Mesenteric fat pad (tissue), 1 donor: ENCODE measurements around the gene MORN4. TPM values are rescaled to one million over a fixed set of nuclear protein-coding genes. Genes with fewer than 3 reads are reported as not detected.
"Not testable (repeated sequence)": the region's sequence is repeated elsewhere in the genome, so short reads cannot be mapped to it uniquely, and the experiment has no call there.

ENCODE experiments used
- DNase-seq: peaks from one replicate; pipeline ENCODE4 v3.0.0-alpha.2; 2020; ENCODE audit warnings: low spot score
- total RNA-seq: library from RNA; stranded (reverse); fragmentation: NEBNext Ultra II Directional; extraction: Animal tissue kit (Norgen Biotek cat#: 25700); gene quantifications from one replicate; pipeline ENCODE4 v1.2.1, GENCODE V29; 2021
- donor health status: DM: yes; HTN: yes; CAD: no.

Gene MORN4
- total RNA-seq, 1 donor from 2014 or later, result 1.5 TPM

DNA sequence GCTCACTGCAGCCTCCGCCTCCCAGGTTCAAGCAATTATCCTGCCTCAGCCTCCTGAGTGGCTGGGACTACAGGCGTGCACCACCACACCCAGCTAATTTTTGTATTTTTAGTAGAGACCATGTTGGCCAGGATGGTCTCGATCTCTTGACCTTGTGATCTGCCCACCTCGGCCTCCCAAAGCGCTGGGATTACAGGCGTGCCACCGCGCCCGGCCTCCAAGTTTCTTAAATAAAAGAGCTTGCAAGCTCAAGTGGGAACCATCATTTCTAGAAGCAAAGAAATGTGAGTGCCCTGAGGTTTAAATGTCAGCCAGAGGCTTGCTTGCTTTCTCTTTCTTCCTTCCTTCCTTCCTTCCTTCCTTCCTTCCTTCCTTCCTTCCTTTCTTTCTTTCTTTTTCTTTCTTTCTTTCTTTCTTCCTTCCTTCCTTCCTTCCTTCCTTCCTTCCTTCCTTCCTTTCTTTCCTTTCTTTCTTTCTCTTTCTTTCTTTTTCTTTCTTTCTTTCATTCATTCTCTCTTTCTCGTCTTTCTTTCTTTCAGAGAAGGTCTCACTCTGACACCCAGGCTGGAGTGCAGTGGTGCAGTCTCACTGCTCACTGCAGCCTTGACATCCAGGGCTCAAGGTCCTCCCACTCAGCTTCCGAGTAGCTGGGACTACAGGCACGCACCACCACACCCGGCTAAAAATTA lies 9.3 kb upstream of the MORN4 start:
- not testable (repeated sequence) for DNase-seq

GRCh38 chr10:97640868-97641811 lies 7.8 kb upstream of the MORN4 start:
- DNase-seq, result no peak

DNA sequence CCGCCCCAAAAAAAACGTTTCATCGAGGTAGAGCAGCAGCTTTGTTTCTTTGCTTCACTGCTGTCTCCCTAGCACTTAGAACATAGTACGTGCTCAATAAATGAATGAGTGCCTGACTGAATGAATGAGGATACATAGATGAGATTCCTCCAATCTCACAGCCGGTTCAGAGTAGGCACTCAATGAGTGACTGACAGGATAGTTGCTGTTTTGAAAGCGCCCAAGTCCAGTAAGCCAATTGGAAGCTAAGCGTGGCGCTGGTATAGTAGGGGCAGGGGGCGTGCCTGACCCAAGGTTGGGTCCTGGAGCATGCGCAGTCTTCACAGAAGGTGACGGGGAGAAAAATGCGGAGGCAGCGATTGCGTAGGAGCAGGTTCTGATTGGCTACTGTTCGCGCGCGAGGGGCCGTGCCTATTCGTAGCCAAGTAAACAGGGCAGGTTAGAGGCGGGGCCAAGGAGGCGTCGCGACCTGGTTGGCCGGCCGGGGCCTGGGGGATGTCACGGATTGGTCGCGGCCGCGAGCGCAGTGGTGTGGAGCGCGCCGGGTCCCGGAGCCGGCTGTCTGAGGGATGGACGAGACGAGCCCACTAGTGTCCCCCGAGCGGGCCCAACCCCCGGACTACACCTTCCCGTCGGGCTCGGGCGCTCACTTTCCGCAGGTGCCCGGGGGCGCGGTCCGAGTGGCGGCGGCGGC lies 7.0 kb upstream of the MORN4 start, which contains the start of gene PI4K2A:
Gene PI4K2A (plus strand): TSS at position 498 of the 694 bp plus-strand sequence. CDS start 72 bp downstream, at position 570.
- peak; percentile 99 for DNase-seq

GRCh38 chr10:97639090-97639489 lies 5.8 kb upstream of the MORN4 start:
- DNase-seq, result not testable (repeated sequence)

DNA sequence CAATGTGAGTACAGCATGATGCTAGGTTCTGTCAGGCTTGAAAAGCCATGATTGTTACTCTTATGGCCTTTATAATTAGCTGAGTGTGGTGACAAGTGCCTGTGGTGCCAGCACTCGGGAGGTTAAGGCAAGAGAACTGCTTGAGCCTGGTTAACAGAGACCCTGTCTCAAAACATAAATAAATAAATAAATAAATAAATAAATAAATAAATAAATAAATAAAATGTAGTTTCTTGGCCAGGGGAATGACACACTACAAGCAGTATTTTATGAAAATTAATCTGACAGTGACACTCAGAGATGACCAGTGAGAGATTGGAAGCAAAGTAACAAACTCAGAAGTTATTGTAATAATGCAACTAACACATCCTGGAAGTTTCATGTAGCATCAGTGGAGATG lies 2.3 kb upstream of the MORN4 start:
- no peak for DNase-seq

DNA sequence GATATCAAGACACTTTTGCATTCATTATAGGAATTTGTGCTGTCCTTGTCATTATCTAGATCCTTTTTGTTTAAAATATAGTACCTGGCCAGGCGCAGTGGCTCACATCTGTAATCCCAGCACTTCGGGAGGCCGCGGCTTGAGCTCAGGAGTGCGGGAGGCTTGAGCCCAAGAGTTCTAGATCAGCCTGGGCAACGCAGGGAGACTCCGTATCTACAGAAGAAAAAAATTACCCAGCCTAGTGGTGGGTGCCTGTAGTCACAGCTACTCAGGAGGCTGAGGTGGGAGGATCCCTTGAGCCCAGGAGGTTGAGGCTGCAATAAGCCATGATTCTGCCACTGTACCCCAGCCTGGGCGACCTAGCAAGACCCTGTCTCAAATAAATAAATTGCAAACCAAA lies 621 bp upstream of the MORN4 start:
- no peak for DNase-seq

DNA sequence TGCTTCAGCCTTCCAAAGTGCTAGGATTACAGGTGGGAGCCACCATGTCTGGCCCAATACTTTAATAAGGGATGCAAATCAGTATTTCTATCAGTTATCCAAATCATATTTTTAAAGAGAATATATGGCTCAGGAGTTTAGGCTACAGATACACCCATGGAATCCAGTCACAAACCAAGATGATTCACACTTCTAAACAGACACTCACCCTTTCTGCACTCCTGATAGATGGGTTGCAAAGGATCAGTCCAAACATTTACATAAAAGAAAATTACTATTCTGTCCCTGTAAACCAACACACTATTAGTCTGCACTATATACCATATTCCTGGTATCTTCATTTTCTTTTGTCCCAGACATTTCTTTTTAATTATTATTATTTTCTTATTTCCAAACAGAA lies 2.2 kb downstream of the MORN4 start:
- DNase-seq, result no peak

GRCh38 chr10:97629289-97629688 lies 4.0 kb downstream of the MORN4 start:
- DNase-seq, result no peak

DNA sequence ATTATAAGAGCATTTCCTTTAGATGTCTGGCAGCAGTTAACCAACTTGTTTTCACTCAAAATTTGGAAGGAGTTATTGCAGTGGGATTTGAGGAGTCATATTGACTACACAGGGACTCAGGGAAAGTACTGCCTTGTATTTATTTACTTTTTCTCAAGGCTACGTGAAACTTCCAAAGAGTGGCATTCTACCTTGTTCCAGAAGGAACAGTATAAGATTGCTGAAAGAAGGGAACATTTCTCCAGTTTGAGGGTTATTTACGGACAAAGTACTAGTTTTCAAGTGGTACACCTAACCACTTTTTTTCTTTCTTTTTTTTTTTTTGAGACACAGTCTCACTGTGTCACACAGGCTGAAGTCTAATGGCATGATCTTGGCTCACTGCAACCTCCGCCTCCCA lies 5.1 kb downstream of the MORN4 start:
- DNase-seq, result no peak

GRCh38 chr10:97627731-97628130 lies 5.6 kb downstream of the MORN4 start:
- no peak for DNase-seq

- no peak for DNase-seq
These were observed 10.0 kb downstream of the MORN4 start for GRCh38 chr10:97623277-97623676.

DNA sequence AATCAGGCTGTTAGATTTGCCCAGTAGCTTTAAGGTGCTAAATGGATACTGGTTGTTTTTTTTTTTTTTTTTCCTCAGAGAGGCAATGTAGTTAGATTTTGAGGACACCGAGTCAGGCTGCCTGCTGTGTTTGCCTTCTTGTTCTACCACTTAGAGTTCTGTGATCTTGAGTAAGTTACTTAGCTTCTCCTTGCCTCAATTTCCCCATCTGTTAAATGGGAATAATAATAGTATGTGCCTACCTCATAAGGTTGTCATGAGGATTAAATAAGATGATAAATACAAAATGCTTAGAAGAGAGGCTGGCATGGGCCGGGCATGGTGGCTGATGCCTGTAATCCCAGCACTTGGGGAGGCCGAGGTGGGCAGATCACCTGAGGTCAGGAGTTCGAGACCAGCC lies 14.6 kb downstream of the MORN4 start:
- DNase-seq, result no peak

DNA sequence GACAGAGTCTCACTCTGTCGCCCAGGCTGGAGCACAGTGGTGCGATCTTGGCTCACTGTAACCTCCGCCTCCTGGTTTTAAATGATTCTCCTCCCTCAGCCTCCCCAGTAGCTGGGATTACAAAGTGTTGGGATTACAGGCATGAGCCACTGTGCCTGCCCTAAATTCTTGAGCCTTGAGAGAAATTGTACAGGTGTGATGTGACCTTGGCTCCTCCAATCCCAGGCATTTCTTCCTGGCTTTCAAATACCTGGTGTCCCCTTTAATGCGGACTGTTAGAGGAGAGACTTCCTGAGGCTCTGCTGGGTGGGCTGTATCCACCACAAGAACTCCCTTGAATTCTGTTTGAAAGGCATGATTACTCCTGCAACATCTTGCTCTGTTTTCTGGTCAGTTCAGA lies 15.0 kb downstream of the MORN4 start:
- DNase-seq, result no peak

DNA sequence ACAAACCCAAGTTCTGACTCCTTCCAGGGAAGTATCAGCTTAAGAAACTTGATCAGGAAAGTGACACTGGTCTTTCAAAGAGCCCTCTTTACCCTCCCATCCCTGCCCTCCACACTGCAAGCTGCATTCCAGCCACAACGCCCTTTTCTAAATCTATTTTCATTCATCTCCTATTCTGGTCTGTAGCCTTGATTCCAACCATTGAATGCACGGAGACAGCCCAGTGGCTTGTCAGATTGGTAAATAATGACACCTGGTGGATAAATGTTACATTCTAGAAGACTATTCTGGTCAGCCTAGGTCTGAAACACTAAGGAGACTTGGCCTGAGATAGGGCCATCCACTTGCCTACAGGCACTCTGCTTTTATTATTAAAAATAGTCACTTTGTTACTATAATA lies 20.9 kb downstream of the MORN4 start:
- no peak for DNase-seq

DNA sequence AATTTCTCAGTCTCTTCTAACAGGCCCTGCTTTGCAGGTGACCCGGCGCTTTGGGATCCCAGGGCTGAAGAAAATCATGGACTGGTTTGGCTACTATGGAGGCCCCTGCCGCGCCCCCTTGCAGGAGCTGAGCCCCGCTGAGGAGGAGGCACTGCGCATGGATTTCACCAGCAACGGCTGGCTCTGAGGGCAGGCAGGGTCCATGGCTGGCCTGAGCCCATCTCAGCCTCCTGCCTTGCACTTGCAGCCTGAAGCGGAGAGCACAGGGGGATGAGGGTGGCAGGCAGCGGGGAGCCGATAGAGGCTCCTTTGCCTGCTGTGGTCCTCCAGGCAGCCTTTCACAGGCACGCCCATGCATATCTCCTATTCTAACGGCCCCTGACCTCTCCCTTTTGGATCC lies 21.8 kb downstream of the MORN4 start:
- DNase-seq, result no peak

DNA sequence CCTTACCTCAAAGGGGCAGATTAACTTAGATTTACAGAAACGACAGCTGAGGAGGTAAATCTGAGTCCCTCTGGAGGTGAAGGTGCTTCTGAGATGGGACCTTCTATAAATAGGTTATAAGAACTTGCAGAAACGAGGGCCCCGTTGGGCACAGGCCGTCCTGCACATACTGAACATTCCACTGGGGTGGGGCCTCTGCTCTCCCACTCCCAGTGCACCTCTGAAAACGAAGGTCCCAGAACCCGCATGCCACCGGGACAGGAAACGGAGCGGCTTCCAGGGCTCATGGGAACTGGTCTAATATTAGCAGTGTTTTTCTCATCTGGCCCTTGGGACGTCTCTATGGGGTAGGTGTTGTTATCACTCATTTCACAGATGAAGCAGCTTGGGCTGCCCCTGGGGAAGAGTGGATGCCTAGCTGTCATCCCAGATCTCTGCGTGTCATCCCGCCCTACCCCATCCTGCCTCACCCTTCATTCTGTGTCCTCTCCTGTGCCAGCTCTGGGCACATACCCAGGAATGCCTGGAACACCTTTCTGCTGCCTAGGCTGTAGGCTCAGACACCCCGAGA lies 24.2 kb downstream of the MORN4 start:
- no peak for DNase-seq

- no peak for DNase-seq
These were observed 26.1 kb downstream of the MORN4 start for GRCh38 chr10:97607095-97607636.

- DNase-seq, result no peak
These were observed 31.8 kb downstream of the MORN4 start for GRCh38 chr10:97601268-97602215.

- DNase-seq, result no peak
These were observed 32.7 kb downstream of the MORN4 start for GRCh38 chr10:97600616-97601015.

- no peak for DNase-seq
These were observed 34.1 kb downstream of the MORN4 start for GRCh38 chr10:97599272-97599619.
